ENCODE results near the gene TPO.

DNA sequence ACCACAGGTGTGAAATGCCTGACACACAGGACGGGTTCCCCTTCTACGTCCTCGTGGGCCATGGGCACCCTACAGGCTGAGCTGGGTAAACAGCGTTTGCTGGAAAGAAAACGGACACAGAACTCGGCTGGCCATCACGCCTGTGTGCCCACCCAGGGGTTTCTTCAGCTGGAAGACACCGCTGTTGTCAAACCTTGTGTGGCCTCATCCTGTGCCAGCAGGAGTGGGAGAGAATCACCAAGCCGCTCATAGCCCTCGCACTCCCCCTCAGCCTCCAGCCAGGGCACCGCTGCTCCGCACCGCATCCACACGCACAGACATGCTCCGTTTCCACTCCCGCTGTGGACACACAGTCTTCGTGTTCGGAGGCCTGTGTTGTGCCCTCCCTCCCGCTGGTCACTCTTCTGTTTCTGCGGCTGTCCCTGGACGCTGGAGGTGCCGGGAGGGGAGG lies 169.7 kb downstream of the TPO start:
- TF ChIP-seq, protein P1, sequence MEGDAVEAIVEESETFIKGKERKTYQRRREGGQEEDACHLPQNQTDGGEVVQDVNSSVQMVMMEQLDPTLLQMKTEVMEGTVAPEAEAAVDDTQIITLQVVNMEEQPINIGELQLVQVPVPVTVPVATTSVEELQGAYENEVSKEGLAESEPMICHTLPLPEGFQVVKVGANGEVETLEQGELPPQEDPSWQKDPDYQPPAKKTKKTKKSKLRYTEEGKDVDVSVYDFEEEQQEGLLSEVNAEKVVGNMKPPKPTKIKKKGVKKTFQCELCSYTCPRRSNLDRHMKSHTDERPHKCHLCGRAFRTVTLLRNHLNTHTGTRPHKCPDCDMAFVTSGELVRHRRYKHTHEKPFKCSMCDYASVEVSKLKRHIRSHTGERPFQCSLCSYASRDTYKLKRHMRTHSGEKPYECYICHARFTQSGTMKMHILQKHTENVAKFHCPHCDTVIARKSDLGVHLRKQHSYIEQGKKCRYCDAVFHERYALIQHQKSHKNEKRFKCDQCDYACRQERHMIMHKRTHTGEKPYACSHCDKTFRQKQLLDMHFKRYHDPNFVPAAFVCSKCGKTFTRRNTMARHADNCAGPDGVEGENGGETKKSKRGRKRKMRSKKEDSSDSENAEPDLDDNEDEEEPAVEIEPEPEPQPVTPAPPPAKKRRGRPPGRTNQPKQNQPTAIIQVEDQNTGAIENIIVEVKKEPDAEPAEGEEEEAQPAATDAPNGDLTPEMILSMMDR (IDR thresholded peaks at IDR 0.05; ENCODE audit: low read length), result no peak
- no peak for TF ChIP-seq EZH2 (optimal IDR thresholded peaks at IDR 0.05; ENCODE audit: low read depth, low read length)
- TF ChIP-seq EZH2phosphoT487 (IDR thresholded peaks at IDR 0.05; ENCODE audit: low read length), result no peak

All from MM.1S (cell line).